Neuronal stem cell (in vitro differentiated cells): ENCODE data around the gene ITGA2. TPM values are rescaled to one million over a fixed set of nuclear protein-coding genes. Genes with fewer than 3 reads are reported as not detected.

Experiments
- DNase-seq: peaks from one replicate; pipeline ENCODE4 v3.0.0-alpha.2; 2013; ENCODE audit warnings: low spot score
- H2AFZ ChIP-seq: one replicate; pipeline ENCODE4 v1.6.1; 2013; ENCODE audit warnings: mild to moderate bottlenecking, low read length, inconsistent platforms
- H2AK5ac ChIP-seq: 2 replicates; pipeline ENCODE4 v1.6.1; 2013; ENCODE audit warnings: low read depth, mild to moderate bottlenecking, inconsistent platforms, low read length, moderate library complexity, mixed read lengths
- H2BK120ac ChIP-seq: 2 replicates; pipeline ENCODE4 v1.6.1; 2013; ENCODE audit warnings: low read depth, mild to moderate bottlenecking, inconsistent platforms, low read length, moderate library complexity, mixed read lengths
- H2BK12ac ChIP-seq: one replicate; pipeline ENCODE4 v1.6.1; 2013; ENCODE audit warnings: low read length, inconsistent platforms
- H2BK15ac ChIP-seq: 2 replicates; pipeline ENCODE4 v1.6.1; 2013; ENCODE audit warnings: mild to moderate bottlenecking, low read length, inconsistent platforms, mixed read lengths
- H2BK5ac ChIP-seq: one replicate; pipeline ENCODE4 v1.6.1; 2013; ENCODE audit warnings: inconsistent platforms, mild to moderate bottlenecking, low read length, moderate library complexity
- H3K14ac ChIP-seq: one replicate; pipeline ENCODE4 v1.6.1; 2013; ENCODE audit warnings: low read length, inconsistent platforms
- H3K18ac ChIP-seq: 2 replicates; pipeline ENCODE4 v1.6.1; 2013; ENCODE audit warnings: low read length, inconsistent platforms
- H3K23ac ChIP-seq: 2 replicates; pipeline ENCODE4 v1.6.1; 2013; ENCODE audit warnings: low read depth, mild to moderate bottlenecking, mixed read lengths, low read length, inconsistent platforms; ENCODE audit not compliant: poor library complexity
- H3K27ac ChIP-seq: replicated peaks from 3 replicates; pipeline ENCODE4 v1.5.1; 2013; ENCODE audit warnings: low read length, inconsistent platforms
- H3K27me3 ChIP-seq, 3 experiments: 2 replicates each; pipeline ENCODE4 v1.6.1; 2013; ENCODE audit warnings: low read length in 3 of 3, mild to moderate bottlenecking in 2 of 3, inconsistent platforms in 1 of 3, low read depth in 1 of 3, mixed read lengths in 1 of 3, moderate library complexity in 1 of 3; ENCODE audit not compliant: control insufficient read depth in 3 of 3, insufficient read depth in 3 of 3
- H3K36me3 ChIP-seq, 2 donors: replicated peaks in 1 of 2; 2 replicates each; pipeline ENCODE4 v1.6.1; 2013; ENCODE audit warnings: low read length in 2 of 2; ENCODE audit not compliant: control insufficient read depth in 2 of 2, insufficient read depth in 2 of 2
- H3K4ac ChIP-seq: 2 replicates; pipeline ENCODE4 v1.6.1; 2013; ENCODE audit warnings: inconsistent platforms, mild to moderate bottlenecking, low read length, moderate library complexity
- H3K4me1 ChIP-seq, 2 donors: 1 replicate in 1 of 2; 2 replicates in 1 of 2; pipeline ENCODE4 v1.6.1; 2013; ENCODE audit warnings: low read length in 2 of 2, low read depth in 1 of 2; ENCODE audit not compliant: control insufficient read depth in 2 of 2, insufficient read depth in 1 of 2
- H3K4me2 ChIP-seq: one replicate; pipeline ENCODE4 v1.6.1; 2013; ENCODE audit warnings: mild to moderate bottlenecking, low read length, inconsistent platforms; ENCODE audit not compliant: insufficient read depth, poor library complexity, severe bottlenecking
- H3K4me3 ChIP-seq, 2 donors: 2 replicates each; pipeline ENCODE4 v1.5.1; 2013; ENCODE audit warnings: low read length in 2 of 2, mild to moderate bottlenecking in 2 of 2, inconsistent platforms in 1 of 2, moderate library complexity in 1 of 2
- H3K79me1 ChIP-seq: one replicate; pipeline ENCODE4 v1.6.1; 2013; ENCODE audit warnings: low read depth, mild to moderate bottlenecking, inconsistent platforms, low read length, moderate library complexity
- H3K9ac ChIP-seq: one replicate; pipeline ENCODE4 v1.6.1; 2013; ENCODE audit warnings: mild to moderate bottlenecking, low read depth, low read length, inconsistent platforms; ENCODE audit not compliant: poor library complexity
- H3K9me3 ChIP-seq, 2 donors: replicated peaks in 1 of 2; 2 replicates each; pipeline versions ENCODE3 to v1.6.1; 2013; ENCODE audit warnings: low read length in 2 of 2, mild to moderate bottlenecking in 2 of 2, inconsistent platforms in 1 of 2, low read depth in 1 of 2, mixed read lengths in 1 of 2, moderate library complexity in 1 of 2; ENCODE audit not compliant: control insufficient read depth in 2 of 2, insufficient read depth in 1 of 2
- H4K8ac ChIP-seq: one replicate; pipeline ENCODE4 v1.6.1; 2013; ENCODE audit warnings: low read depth, mild to moderate bottlenecking, inconsistent platforms, low read length, moderate library complexity
- H4K91ac ChIP-seq: one replicate; pipeline ENCODE4 v1.6.1; 2013; ENCODE audit warnings: low read length, low read depth, mild to moderate bottlenecking, inconsistent platforms; ENCODE audit not compliant: poor library complexity
- WGBS, 2 donors: extraction: QIAGEN DNeasy Blood & Tissue Kit; methylation state at CpG; one replicate each; pipeline ENCODE4 v1.1.7; 2013; ENCODE audit warnings: missing lambda C conversion rate in 2 of 2, mixed read lengths in 1 of 2; ENCODE audit not compliant: insufficient read length in 2 of 2, insufficient replicate concordance in 1 of 2; ENCODE audit errors: extremely low coverage in 2 of 2; 5-methylcytosine and 5-hydroxymethylcytosine counted together
- polyA plus RNA-seq, 2 experiments: library from polyadenylated mRNA; stranded (reverse); fragments of 200-250 nt; gene quantifications; one replicate each; pipeline ENCODE4 v1.2.3, GENCODE V29; 2013

Gene ITGA2
- polyA plus RNA-seq (2013, experiment 1 of 2) = 2.0 TPM
- polyA plus RNA-seq (2013, experiment 2 of 2) = 2.0 TPM

DNA sequence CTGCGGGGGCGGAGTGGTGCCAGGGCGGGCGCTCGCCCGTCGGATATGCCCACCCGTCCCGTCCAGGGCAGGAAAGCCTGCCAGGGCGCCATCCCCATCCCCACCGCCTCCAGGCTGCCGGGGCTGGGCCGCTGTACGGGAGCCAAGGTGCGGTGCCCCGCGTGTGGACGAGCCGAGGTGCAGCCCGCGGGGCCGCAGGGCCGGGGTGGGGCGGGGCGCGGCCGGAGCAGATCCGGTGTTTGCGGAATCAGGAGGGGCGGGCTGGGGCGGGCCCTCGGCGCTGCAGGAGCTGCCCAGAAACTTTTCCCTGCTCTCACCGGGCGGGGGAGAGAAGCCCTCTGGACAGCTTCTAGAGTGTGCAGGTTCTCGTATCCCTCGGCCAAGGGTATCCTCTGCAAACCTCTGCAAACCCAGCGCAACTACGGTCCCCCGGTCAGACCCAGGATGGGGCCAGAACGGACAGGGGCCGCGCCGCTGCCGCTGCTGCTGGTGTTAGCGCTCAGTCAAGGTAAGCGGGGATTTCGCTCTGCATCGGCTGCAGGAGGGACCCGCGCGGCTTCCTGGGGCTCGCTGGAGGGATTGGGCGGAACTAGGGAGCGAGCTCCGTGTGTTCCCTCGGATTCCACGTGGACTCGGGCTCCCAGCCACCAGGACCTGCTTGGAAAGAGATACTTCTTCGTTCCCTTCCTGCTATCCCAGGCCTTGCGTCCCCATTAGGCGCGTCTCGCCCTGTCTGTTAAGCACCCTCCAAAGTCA is at the start of gene ITGA2:
ITGA2 (plus strand) TSS at position 328 of the 756 bp plus-strand sequence; CDS start at position 445, 117 bp downstream.
- H2BK12ac ChIP-seq = peak within 1 kb of the TSS; percentile 60
- peak within 1 kb of the TSS; percentile 25 for H3K23ac ChIP-seq
- H3K27ac ChIP-seq = no peak within 1 kb of the TSS
- no peak within 1 kb of the TSS for H2BK120ac ChIP-seq
- H3K79me1 ChIP-seq = no peaks in the 10 kb centered on the region
- H3K9ac ChIP-seq = peak within 1 kb of the TSS; percentile 89
- peak within 1 kb of the TSS; percentile 46 for H2BK5ac ChIP-seq
- H2AFZ ChIP-seq = peak within 1 kb of the TSS; percentile 91
- no peak within 1 kb of the TSS for H4K91ac ChIP-seq
- no peak within 1 kb of the TSS for H3K4ac ChIP-seq
- H3K36me3 ChIP-seq = no peaks in the 10 kb centered on the region
- peaks cover 0 to 25% (median 15%) of the 10 kb centered on the region in 3 experiments for H3K27me3 ChIP-seq
- H4K8ac ChIP-seq = no peak within 1 kb of the TSS
- peak within 1 kb of the TSS; percentile 40 for H2BK15ac ChIP-seq
- peak; percentile 39 for DNase-seq
- peaks cover 0 to 5% of the 10 kb centered on the region in 2 donors for H3K9me3 ChIP-seq
- H3K18ac ChIP-seq = peak within 1 kb of the TSS; percentile 90
- H3K4me2 ChIP-seq = peak within 1 kb of the TSS; percentile 84
- H3K4me3 ChIP-seq = peak within 1 kb of the TSS; percentile 59 to 94
- WGBS, 2 donors = no CpG with 5 or more reads among the region's 64 CpGs
- H2AK5ac ChIP-seq = no peak within 1 kb of the TSS
- peak within 1 kb of the TSS; percentile 9 for H3K14ac ChIP-seq
- peaks cover 0 to 7% of the 10 kb centered on the region in 2 donors for H3K4me1 ChIP-seq

DNA sequence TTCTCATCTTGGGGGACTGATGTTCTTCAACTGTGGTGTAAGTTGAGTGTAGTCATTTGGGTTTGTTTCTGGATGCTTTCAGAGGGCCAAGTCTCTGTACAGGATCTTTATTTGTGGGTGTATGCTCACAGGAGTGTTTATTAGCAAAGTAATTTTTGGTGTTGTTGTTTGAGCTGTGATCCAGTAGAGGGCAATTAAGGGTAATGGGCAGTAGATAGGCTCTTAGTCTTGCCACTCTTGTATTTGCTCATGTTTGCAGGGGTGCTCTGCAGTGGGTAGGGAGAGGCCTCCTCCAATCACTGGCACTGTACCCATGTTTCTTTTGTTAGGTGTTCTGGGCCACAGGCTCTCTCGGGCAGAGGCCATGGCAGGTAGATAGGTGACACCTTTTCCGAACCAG is 45.9 kb upstream of the ITGA2 start:
- no peak overlapping the region for H3K27ac ChIP-seq
- no peaks in the 10 kb centered on the region for H3K79me1 ChIP-seq
- no peak overlapping the region for H2BK15ac ChIP-seq
- H3K18ac ChIP-seq = no peak overlapping the region
- H3K4me1 ChIP-seq = no peaks in the 10 kb centered on the region
- no peak overlapping the region for H2BK12ac ChIP-seq
- H2AK5ac ChIP-seq = no peak overlapping the region
- H2BK5ac ChIP-seq = peak overlapping the region; percentile 53
- H3K23ac ChIP-seq = no peak overlapping the region
- no peak for DNase-seq
- no peak overlapping the region for H3K4ac ChIP-seq
- no peak overlapping the region for H3K9ac ChIP-seq
- no peak overlapping the region for H3K4me3 ChIP-seq
- no peak overlapping the region for H3K14ac ChIP-seq
- H2AFZ ChIP-seq = no peak overlapping the region
- no CpG with 5 or more reads among the region's 2 CpGs for WGBS, 2 donors
- H2BK120ac ChIP-seq = no peak overlapping the region
- no peak overlapping the region for H4K8ac ChIP-seq
- no peaks in the 10 kb centered on the region for H3K36me3 ChIP-seq
- H4K91ac ChIP-seq = no peak overlapping the region
- no peak overlapping the region for H3K4me2 ChIP-seq
- no peaks in the 10 kb centered on the region for H3K27me3 ChIP-seq
- no peaks in the 10 kb centered on the region for H3K9me3 ChIP-seq

DNA sequence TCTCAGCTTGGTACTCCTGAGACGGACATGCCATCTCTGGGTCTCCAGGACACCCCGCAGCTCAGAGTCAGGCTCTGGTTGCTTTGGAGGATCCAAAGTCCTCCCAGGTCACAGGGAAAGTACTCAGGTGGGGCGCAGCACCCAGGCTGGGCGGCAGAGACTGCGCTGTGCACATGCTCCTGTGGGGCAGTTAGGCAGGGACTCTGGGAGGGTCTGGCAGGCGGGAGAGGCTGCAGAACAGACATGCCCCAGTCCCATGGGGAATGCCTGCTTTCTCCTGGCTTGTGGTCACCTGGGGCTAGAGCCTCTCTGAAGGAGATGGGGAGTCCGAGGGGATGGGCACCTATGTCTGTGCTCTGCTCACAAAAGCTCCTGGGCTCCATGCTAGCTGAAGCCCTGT is 45.3 kb upstream of the ITGA2 start:
- no peak overlapping the region for H3K4me3 ChIP-seq
- H2BK15ac ChIP-seq = peak overlapping the region; percentile 37
- H3K27ac ChIP-seq = no peak overlapping the region
- no peak overlapping the region for H3K4me2 ChIP-seq
- no peak overlapping the region for H3K18ac ChIP-seq
- H3K4ac ChIP-seq = no peak overlapping the region
- no peaks in the 10 kb centered on the region for H3K4me1 ChIP-seq
- H4K91ac ChIP-seq = no peak overlapping the region
- no peak overlapping the region for H3K9ac ChIP-seq
- no peaks in the 10 kb centered on the region for H3K9me3 ChIP-seq
- no peaks in the 10 kb centered on the region for H3K27me3 ChIP-seq
- H3K79me1 ChIP-seq = no peaks in the 10 kb centered on the region
- no peak overlapping the region for H4K8ac ChIP-seq
- WGBS, 2 donors = no CpG with 5 or more reads among the region's 7 CpGs
- no peak overlapping the region for H2AFZ ChIP-seq
- H3K23ac ChIP-seq = no peak overlapping the region
- no peak for DNase-seq
- H2BK5ac ChIP-seq = peak overlapping the region; percentile 53
- H3K36me3 ChIP-seq = no peaks in the 10 kb centered on the region
- peak overlapping the region; percentile 56 for H3K14ac ChIP-seq
- no peak overlapping the region for H2BK12ac ChIP-seq
- H2AK5ac ChIP-seq = peak overlapping the region; percentile 7
- H2BK120ac ChIP-seq = no peak overlapping the region

DNA sequence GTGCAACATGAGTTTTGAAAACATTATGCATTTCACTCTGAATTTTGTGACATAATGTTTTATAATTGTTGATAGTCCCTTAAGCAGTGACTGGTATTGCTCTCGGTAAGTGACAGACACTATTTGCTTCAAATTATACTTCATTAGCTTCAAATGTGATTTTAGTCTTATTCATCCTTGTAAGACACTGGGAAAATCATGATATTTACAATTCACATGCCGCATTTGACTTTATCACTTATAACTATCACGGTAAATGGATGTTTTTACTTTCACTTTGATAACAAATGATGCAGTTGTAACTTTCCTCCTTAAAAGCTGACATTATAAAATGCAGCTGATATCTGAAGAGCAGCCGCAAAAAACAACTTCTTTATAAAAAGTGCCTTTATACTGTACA is 44.1 kb upstream of the ITGA2 start:
- H4K91ac ChIP-seq = no peak overlapping the region
- no peak overlapping the region for H2BK120ac ChIP-seq
- H3K14ac ChIP-seq = no peak overlapping the region
- WGBS, 2 donors = no CpG with 5 or more reads among the region's 4 CpGs
- no peak overlapping the region for H2BK12ac ChIP-seq
- no peaks in the 10 kb centered on the region for H3K27me3 ChIP-seq
- H3K23ac ChIP-seq = no peak overlapping the region
- no peak for DNase-seq
- H3K9ac ChIP-seq = no peak overlapping the region
- H4K8ac ChIP-seq = no peak overlapping the region
- H3K4me3 ChIP-seq = no peak overlapping the region
- no peaks in the 10 kb centered on the region for H3K4me1 ChIP-seq
- H2AFZ ChIP-seq = no peak overlapping the region
- no peaks in the 10 kb centered on the region for H3K36me3 ChIP-seq
- no peak overlapping the region for H3K4ac ChIP-seq
- H2BK15ac ChIP-seq = no peak overlapping the region
- H3K4me2 ChIP-seq = no peak overlapping the region
- H3K27ac ChIP-seq = no peak overlapping the region
- no peaks in the 10 kb centered on the region for H3K9me3 ChIP-seq
- H3K18ac ChIP-seq = no peak overlapping the region
- no peak overlapping the region for H2BK5ac ChIP-seq
- no peaks in the 10 kb centered on the region for H3K79me1 ChIP-seq
- H2AK5ac ChIP-seq = no peak overlapping the region
